NT2/D1 (cell line): ENCODE results near the gene SPOCK1.

Experiments
- DNase-seq: peaks from one replicate; pipeline ENCODE4 v3.0.0-alpha.2; 2011; ENCODE audit warnings: low read depth, low spot score
- H3K27me3 ChIP-seq: 2 replicates; pipeline ENCODE4 v1.6.0; 2011; ENCODE audit warnings: mild to moderate bottlenecking; ENCODE audit not compliant: insufficient read length, insufficient read depth
- H3K36me3 ChIP-seq: 2 replicates; pipeline ENCODE4 v1.6.1; 2011; ENCODE audit warnings: mild to moderate bottlenecking, low read length, mixed read lengths; ENCODE audit not compliant: insufficient read depth, insufficient read length
- H3K4me1 ChIP-seq: 2 replicates; pipeline ENCODE4 v1.5.1; 2011; ENCODE audit not compliant: insufficient read depth, insufficient read length
- H3K4me3 ChIP-seq: 2 replicates; pipeline ENCODE4 v1.5.1; 2011; ENCODE audit warnings: low read depth; ENCODE audit not compliant: insufficient read length
- H3K9ac ChIP-seq: 2 replicates; pipeline ENCODE4 v1.6.0; 2011; ENCODE audit warnings: low read depth; ENCODE audit not compliant: insufficient read length
- H3K9me3 ChIP-seq: 2 replicates; pipeline ENCODE4 v1.5.1; 2011; ENCODE audit warnings: mild to moderate bottlenecking, low read length; ENCODE audit not compliant: insufficient read depth
- SUZ12 ChIP-seq: IDR thresholded peaks from 2 replicates; pipeline ENCODE4 v1.6.1; 2011; ENCODE audit not compliant: insufficient read length, insufficient read depth; ENCODE audit errors: extremely low read depth
- YY1 ChIP-seq: IDR thresholded peaks from 2 replicates; pipeline ENCODE4 v1.6.1; 2011; ENCODE audit not compliant: insufficient read length, insufficient read depth
- ZNF274 ChIP-seq: IDR thresholded peaks from 2 replicates; pipeline ENCODE4 v1.6.1; 2011; ENCODE audit warnings: mild to moderate bottlenecking, low read depth, low read length

SPOCK1 gene

DNA sequence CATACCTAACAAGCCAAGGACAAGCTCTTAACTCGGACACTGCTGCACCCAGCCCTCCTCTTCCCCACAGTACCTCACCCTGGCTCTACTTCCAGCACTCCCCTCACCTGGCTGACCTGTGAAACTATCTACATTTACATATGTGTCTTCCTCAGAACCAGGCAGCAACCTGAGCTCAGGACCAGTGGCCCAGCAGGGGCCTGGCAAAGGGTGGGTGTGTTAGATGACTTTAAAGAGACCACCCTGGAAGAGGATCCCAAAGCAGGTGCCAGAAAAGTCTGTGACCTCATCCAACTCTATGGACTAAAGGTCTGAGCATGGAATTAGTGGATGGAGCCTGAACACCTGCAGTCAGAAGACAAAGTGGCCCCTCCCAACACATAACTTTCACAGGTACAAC is 400.9 kb downstream of the SPOCK1 start:
- no peak for DNase-seq
- Histone ChIP-seq H3K36me3 (no peaks in the 10 kb centered on the region), H3K4me3 (no peak overlapping the region), H3K4me1 (no peaks in the 10 kb centered on the region), H3K27me3 (no peaks in the 10 kb centered on the region), H3K9ac (no peak overlapping the region), H3K9me3 (no peaks in the 10 kb centered on the region)
- TF ChIP-seq YY1 = no peak
- TF ChIP-seq ZNF274 = no peak
- no peak for TF ChIP-seq SUZ12

DNA sequence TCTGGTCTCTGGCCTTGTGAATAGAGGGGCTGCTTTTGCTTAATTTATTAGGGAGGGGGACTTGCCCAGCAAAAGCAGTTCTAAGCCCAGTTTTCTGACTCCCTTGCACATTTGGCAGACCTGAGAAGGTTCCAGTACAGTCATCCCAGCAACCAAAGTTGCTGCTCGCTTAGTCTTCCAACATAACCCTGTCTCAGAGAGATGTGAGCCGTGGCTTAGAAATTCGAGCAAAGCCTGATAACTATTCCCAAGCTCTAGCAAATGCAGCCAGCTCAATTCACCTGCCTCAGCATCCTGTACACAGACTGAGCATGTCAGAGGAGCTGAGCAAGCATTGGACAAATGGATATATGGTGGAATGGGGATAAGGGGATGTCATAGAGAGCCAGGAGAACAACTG is 401.9 kb downstream of the SPOCK1 start:
- H3K36me3 ChIP-seq = no peaks in the 10 kb centered on the region
- no peaks in the 10 kb centered on the region for H3K9me3 ChIP-seq
- TF ChIP-seq ZNF274 = no peak
- TF ChIP-seq YY1 = no peak
- no peak for TF ChIP-seq SUZ12
- H3K4me3 ChIP-seq = no peak overlapping the region
- no peaks in the 10 kb centered on the region for H3K27me3 ChIP-seq
- H3K4me1 ChIP-seq = no peaks in the 10 kb centered on the region
- DNase-seq = no peak
- no peak overlapping the region for H3K9ac ChIP-seq

GRCh38 chr5:137096149-137097103 is 402.7 kb downstream of the SPOCK1 start:
- Histone ChIP-seq H3K9ac (no peak overlapping the region), H3K4me3 (no peak overlapping the region), H3K4me1 (peaks cover 2% of the 10 kb centered on the region), H3K36me3 (no peaks in the 10 kb centered on the region), H3K9me3 (no peaks in the 10 kb centered on the region), H3K27me3 (no peaks in the 10 kb centered on the region)
- DNase-seq = no peak
- TF ChIP-seq YY1 (no peak), SUZ12 (no peak), ZNF274 (no peak)

DNA sequence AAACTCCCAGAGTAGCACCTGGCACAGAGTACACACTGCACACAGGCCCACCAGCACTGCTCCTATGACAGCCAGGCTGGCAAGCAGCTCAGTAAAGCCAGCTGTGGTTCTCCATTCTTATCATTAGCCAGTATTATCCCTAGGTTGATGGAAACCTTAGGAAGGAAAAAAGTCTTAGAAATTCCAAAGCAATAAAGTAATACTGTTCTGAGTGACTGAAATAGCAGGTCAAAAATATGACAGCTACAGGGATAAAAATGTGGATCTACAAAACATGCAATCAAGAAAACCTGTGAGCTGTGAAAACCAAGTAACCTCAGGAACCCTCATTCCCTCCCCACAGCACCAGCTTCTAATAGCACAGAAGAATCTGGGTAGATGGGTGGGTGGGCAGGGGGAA is 403.5 kb downstream of the SPOCK1 start:
- Histone ChIP-seq H3K4me3 (no peak overlapping the region), H3K27me3 (no peaks in the 10 kb centered on the region), H3K9ac (no peak overlapping the region), H3K9me3 (no peaks in the 10 kb centered on the region), H3K4me1 (peaks cover 2% of the 10 kb centered on the region), H3K36me3 (no peaks in the 10 kb centered on the region)
- no peak for TF ChIP-seq ZNF274
- no peak for TF ChIP-seq SUZ12
- no peak for TF ChIP-seq YY1
- no peak for DNase-seq

- H3K36me3 ChIP-seq = no peaks in the 10 kb centered on the region
- H3K4me1 ChIP-seq = peaks cover 2% of the 10 kb centered on the region
- TF ChIP-seq YY1 (no peak), ZNF274 (no peak), SUZ12 (no peak)
- no peak overlapping the region for H3K4me3 ChIP-seq
- H3K27me3 ChIP-seq = no peaks in the 10 kb centered on the region
- no peaks in the 10 kb centered on the region for H3K9me3 ChIP-seq
- H3K9ac ChIP-seq = no peak overlapping the region
- DNase-seq = no peak
Observed at GRCh38 chr5:137092831-137093230, 406.3 kb downstream of the SPOCK1 start.

DNA sequence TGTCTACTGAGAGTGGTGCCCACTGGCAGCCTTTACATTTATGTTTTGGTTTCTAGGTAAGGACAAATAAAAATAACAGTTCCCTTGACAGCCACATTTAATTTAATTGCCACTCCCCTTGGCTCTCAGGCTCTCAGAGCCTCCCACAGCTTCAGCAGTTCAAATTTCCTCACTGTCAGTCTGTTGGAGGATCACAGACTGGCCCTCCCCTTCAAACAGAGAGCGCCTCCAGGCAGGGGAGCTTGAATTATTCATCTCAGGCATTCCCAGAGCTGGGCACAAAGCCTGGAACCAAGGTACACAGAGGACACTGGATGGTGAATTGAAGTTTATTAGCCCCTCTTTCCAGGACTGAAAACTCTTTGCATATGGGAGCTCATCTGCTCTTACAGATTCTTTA is 407.7 kb downstream of the SPOCK1 start:
- TF ChIP-seq YY1 (no peak), SUZ12 (no peak), ZNF274 (no peak)
- H3K4me1 ChIP-seq = peaks cover 2% of the 10 kb centered on the region
- no peaks in the 10 kb centered on the region for H3K9me3 ChIP-seq
- no peak overlapping the region for H3K4me3 ChIP-seq
- H3K27me3 ChIP-seq = no peaks in the 10 kb centered on the region
- peak; percentile 68 for DNase-seq
- peak overlapping the region; percentile 17 for H3K9ac ChIP-seq
- no peaks in the 10 kb centered on the region for H3K36me3 ChIP-seq

DNA sequence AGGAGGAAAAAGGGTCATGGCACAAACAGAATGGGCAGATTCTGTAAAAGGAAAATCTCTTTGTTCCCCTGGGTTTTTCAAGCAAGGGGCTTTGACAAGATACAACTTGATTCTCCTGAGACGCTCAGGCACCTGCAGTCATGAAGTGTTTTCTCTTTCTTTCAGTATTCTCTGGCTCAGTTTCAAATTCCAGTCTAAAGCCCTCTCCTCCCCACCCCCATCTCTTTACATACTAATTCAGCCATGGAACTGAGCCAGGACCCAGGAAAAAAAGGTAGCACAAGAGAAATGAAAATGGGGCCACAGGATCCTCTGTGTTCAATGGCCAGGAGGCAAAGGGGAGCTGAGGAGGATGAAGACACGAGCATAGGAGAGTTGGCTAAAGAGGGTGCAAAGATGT is 408.4 kb downstream of the SPOCK1 start:
- Histone ChIP-seq H3K27me3 (no peaks in the 10 kb centered on the region), H3K36me3 (no peaks in the 10 kb centered on the region), H3K9ac (no peak overlapping the region), H3K4me3 (no peak overlapping the region), H3K9me3 (no peaks in the 10 kb centered on the region), H3K4me1 (peaks cover 2% of the 10 kb centered on the region)
- TF ChIP-seq YY1 (no peak), ZNF274 (no peak)
- no peak for DNase-seq
